CMK (cell line): ENCODE measurements around the gene CLEC16A.

ENCODE experiments used
- DNase-seq: peaks from one replicate; pipeline ENCODE4 v3.0.0-alpha.2; 2010; ENCODE audit warnings: low read depth

CLEC16A gene

GRCh38 chr16:10988879-10989278, 44.5 kb downstream of the CLEC16A start:
- no peak for DNase-seq

DNA sequence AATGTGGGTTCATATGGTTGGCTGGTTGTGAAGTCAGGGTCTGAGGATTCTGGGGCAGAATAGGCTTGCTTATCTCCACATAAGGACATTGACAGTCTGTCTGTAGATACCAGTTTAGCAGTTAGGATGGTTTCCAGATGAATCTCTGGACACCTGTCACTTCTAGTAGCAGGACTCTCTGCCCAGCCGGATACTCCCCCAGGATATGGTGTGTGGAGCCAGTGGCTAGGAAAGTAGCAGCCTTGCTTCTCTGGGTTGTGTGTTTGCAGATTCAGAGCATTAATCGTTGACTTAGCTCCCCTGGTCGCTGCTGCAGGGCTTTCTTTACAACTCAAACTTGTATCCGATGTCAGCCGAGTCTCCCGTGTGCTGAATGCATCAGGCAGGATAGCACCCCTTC, 45.2 kb downstream of the CLEC16A start:
- DNase-seq: no peak

- DNase-seq: no peak
These were observed 46.0 kb downstream of the CLEC16A start for GRCh38 chr16:10990378-10990777.

- no peak for DNase-seq
These were observed 47.7 kb downstream of the CLEC16A start for GRCh38 chr16:10992112-10992511.

GRCh38 chr16:10992797-10993196, 48.4 kb downstream of the CLEC16A start:
- no peak for DNase-seq

DNA sequence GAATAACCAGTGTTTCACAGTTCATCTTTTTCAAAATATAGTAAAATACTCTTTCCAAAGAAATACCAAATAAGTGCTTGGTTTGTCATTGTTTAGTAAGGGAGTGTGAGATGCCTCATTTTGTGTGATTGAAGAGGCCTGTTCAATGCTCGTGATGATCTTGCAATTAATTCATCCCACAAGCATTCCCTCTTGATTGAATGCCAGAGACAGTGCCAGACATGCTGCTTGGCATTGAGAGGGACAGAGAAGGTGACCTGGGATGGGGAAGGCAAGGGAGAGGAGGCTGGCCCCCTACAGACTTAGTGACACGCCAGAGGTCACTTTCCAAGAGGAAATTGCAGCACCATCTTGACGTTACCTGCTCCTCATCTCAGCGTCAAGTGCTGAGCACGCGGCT, 49.3 kb downstream of the CLEC16A start:
- no peak for DNase-seq

GRCh38 chr16:10994571-10994970, 50.2 kb downstream of the CLEC16A start:
- DNase-seq: no peak

DNA sequence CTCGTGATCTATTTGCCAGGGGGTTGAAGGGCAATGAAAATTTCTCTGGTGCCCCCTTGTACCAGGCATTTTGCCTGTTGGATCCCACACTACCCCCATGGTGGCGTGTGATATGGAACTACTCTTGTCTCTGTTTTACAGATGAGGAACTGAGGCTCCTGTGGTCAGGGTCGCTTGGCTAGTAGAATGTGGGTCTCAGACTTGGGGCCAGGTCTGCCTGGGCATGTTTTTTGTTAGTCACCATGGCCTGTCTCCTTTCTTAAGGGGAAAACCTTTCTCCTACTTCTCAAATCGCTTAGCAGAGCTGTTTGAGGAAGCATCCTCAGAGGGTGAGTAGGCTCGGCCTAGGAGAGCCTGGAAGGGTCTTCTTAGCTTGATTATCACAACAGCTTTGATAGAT, 51.2 kb downstream of the CLEC16A start:
- DNase-seq: peak; percentile 47

DNA sequence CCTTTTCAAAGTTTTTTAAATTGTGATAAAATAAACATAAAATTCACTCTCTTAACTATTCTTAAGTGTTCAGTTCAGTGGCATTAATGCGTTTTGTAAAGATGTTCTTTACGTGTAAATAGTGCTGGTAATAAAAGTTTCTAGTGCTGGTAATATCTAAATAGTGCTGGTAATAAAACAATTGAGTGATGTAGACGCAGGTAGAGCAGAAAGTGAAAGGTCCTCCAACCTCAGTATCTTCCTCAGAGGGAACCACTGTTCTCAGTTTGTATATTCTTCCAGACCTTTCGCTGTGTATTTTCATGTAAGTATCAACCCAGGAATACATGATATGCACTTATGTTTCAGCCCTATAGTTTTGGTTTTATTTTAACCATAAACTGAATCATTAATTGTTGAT, 53.1 kb downstream of the CLEC16A start:
- no peak for DNase-seq

DNA sequence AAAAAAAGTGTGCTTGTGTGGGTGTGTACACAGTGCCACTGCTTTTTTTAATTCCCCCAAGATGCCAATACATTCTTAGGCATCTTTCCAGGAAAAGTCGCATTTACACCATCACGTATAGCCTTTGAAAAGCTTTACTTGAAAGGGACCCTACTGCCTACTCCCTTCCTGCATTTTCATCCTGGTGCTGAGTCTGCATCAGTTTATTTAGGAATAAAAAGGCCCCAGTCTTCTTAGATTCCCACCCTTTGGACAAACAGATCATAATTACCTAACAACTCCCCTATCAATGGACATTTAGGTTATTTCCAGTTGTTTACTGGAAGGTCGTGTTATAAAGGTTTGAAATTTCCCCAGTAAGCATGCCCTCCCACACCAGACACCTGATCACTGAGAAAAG, 54.9 kb downstream of the CLEC16A start:
- no peak for DNase-seq

GRCh38 chr16:11001611-11002010, 57.2 kb downstream of the CLEC16A start:
- DNase-seq: no peak

DNA sequence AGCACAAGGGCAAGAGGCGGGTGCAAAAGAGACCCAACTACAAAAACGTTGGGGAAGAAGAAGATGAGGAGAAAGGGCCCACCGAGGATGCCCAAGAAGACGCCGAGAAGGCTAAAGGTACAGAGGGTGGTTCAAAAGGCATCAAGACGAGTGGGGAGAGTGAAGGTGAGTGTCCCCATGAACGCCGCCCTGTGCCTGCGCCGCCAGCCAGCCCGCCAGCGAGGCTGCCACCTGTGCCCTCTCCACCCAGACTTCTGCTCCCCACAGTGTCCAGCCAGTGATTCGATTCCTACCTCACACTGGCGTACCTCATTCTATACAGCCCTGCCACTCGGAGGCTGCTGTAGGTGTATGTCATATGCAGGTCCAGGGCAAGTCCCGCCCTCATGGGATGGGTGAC, 58.8 kb downstream of the CLEC16A start:
- no peak for DNase-seq

GRCh38 chr16:11004351-11004750, 60.0 kb downstream of the CLEC16A start:
- DNase-seq: no peak

GRCh38 chr16:11004973-11005610, 60.7 kb downstream of the CLEC16A start:
- no peak for DNase-seq

GRCh38 chr16:11005611-11005975, 61.2 kb downstream of the CLEC16A start:
- no peak for DNase-seq

DNA sequence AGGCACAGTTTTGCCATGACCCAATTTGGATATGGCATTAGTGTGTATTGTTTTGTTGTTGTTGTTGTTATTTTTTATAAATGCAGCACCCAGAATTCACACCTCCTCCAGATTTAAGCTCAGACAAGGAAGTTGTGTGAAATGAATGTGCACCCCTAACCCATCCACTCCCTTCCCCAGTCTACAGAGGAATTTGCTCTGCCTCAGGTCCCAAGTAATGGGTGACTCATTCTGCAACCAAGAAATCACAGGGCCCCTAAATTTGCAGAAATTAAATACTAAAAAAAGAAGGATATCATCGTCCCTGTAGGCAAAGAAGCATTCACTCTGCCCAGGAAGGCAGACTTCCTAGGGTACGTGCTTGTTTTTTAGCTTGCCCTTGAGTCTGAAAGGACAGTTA, 62.3 kb downstream of the CLEC16A start:
- DNase-seq: no peak

GRCh38 chr16:11007714-11008280, 63.4 kb downstream of the CLEC16A start:
- no peak for DNase-seq

GRCh38 chr16:11009027-11009755, 64.8 kb downstream of the CLEC16A start:
- DNase-seq: no peak

GRCh38 chr16:11010575-11011221, 66.3 kb downstream of the CLEC16A start:
- no peak for DNase-seq

DNA sequence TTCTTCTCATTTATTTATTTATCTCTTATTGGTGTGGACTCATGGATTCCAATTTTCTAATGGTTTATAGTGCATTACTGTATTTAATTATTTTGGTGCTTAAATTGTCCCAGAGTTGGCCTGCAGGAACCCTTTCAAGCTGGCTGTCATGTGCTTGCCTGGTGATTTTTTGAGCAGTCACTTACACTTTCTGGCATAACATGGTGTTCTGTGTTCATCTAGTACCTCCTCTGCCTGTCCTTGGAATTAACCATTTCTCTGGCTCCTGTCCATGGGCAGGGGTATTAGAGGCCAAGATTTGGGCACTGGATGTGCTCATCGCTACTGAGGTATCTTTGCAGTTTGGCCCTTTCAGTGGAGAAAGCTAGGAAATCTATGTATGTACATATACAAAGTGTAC, 67.0 kb downstream of the CLEC16A start:
- no peak for DNase-seq

DNA sequence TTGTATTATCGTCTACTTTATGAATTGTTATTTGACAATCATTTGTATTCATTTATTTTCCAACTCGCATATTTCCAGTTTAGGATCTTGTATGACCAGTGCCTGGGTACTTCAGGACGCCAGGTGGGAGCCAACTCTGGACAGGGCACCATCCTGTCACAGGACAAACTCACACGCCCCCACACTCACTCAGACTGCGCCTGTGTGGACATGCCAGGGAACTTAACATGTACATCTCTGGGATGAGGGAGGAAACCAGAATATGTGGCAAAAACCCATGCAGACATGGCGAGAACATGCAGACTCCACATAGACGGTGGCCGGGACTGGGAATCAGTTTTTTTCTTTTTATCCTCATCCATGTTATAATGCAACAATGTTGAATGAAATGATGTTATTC, 68.5 kb downstream of the CLEC16A start:
- no peak for DNase-seq

DNA sequence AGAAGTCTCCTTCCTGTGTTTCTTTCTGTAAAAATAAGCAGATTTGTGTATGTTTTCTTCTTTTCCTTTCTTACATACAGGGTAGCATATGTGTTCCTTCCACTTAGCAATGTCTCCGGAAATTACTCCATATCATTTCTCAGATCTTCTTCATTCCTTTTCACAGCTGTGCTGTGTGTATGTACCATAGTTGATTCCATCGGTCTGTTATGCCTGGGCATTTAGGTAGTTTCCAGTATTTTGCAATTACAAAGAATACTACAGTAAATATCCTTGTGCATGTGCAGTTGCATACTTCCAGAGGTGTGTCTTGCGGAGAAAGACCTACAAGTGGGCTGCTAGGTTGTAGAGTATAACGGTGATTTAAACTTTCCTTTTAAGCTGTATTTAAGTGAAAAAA, 69.8 kb downstream of the CLEC16A start:
- no peak for DNase-seq

DNA sequence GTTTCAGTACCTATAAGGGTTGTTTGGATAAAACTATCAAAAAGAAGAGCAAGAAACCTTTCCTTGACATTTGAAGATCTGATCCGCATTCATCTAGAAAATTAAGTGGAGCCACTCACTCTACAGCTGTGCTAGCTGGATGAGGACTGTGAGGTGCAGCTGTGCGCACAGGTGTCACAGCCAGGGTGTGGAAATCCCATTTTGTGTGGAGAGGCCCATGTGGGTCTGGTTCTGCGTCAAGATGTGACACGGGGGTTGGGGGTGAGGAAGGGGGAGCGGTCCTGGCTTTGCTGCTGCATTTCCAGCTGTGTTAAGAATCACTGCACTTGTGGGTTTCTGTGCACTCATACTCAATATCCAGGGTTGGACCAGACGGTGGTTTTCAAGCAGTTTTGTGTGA, 70.7 kb downstream of the CLEC16A start:
- no peak for DNase-seq
